Bronchial smooth muscle cell (primary cell): ENCODE results near the gene MBD1. TPM values are rescaled to one million over a fixed set of nuclear protein-coding genes. Genes with fewer than 3 reads are reported as not detected.

Experiments
- total RNA-seq: library from RNA; depleted of rRNA; stranded (reverse); fragments of >200 nt; gene quantifications from 2 replicates; pipeline ENCODE4 v1.2.1, GENCODE V29; 2014

MBD1 gene
- total RNA-seq, result 54.4 and 62.3 TPM in 2 replicates

GRCh38 chr18:50281295-50281971, at the start of gene MBD1:
Gene MBD1, minus strand, starts transcription at chr18:50281523. Its CDS starts 1,531 bp downstream, at chr18:50279992.

GRCh38 chr18:50287441-50288347, 6.4 kb upstream of the MBD1 start, which contains the start of gene CXXC1:
Gene CXXC1, minus strand, starts transcription at chr18:50287692. Its CDS starts 103 bp downstream, at chr18:50287589.

GRCh38 chr18:50266248-50266704, 15.0 kb downstream of the MBD1 start, which contains the start of gene CFAP53:
Gene CFAP53, minus strand, starts transcription at chr18:50266495. Its CDS starts 91 bp downstream, at chr18:50266404.

Other genes with a start within 250 kb of the MBD1 start
- gene MYO5B, start 86.4 kb downstream of the MBD1 start, total RNA-seq, result under 0.01 and 0.17 TPM in 2 replicates
- gene CFAP53, start 15.0 kb downstream of the MBD1 start, total RNA-seq, result 0.47 and 0.77 TPM in 2 replicates
- gene CXXC1, start 6.2 kb upstream of the MBD1 start, total RNA-seq, result 38.8 and 57.2 TPM in 2 replicates
- gene SKA1, start 93.5 kb upstream of the MBD1 start, total RNA-seq, result 0.52 and 0.95 TPM in 2 replicates